Vagina (tissue), 2 donors: ENCODE results near the gene DNAAF2.

ENCODE experiments used
- CTCF ChIP-seq, 3 experiments: fragments of 450-650 bp in 2 of 3; fragments of 200-600 bp in 1 of 3; sonication (generic) in 1 of 3; IDR thresholded peaks; one replicate each; pipeline ENCODE4 v1.5.1; 2017 to 2019; ENCODE audit warnings: antibody characterized with exemption in 3 of 3, mild to moderate bottlenecking in 2 of 3, moderate library complexity in 2 of 3
- POLR2A ChIP-seq, 2 donors: fragments of 450-650 bp; IDR thresholded peaks; one replicate each; pipeline ENCODE4 v1.6.1; 2017; ENCODE audit warnings: antibody characterized with exemption in 2 of 2, mild to moderate bottlenecking in 2 of 2, moderate library complexity in 2 of 2

- TF ChIP-seq CTCF (IDR thresholded peaks at IDR 0.05) = no peak
- TF ChIP-seq POLR2A (IDR thresholded peaks at IDR 0.05) = no peak
Observed at GRCh38 chr14:49621114-49621881, 13.7 kb downstream of the DNAAF2 start.
